22Rv1 (cell line): Measurements from ENCODE around the gene MBNL2.

Experiments
- CTCF ChIP-seq: fragments of 450-650 bp; IDR thresholded peaks from 2 replicates; pipeline ENCODE4 v1.5.1; 2017; ENCODE audit warnings: mild to moderate bottlenecking
- ZFX ChIP-seq: fragments of 450-650 bp; IDR thresholded peaks from 2 replicates; pipeline ENCODE4 v1.6.1; 2017; ENCODE audit warnings: antibody characterized with exemption, borderline replicate concordance

DNA sequence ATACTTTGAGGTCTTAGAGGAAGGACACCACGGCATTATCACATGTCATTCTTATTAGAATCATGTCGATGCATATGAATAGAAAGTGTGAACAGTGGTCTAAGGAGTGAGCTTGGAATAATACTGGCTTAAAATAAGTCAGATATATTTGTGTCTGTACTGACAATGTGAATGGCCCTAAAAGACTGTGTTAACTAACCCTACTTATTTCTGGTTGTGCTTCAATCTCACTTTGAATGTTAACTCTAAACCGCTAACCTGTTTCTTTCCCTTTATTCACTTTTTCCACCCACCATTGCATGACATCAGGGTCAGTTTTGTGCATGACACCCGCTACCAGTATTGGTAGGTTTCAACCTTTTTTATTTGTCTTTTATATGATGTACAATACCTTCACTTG lies 142.7 kb downstream of the MBNL2 start:
- TF ChIP-seq CTCF (no peak), ZFX (no peak)
